Measurements from ENCODE around the gene TRIP4. TPM values are rescaled to one million over a fixed set of nuclear protein-coding genes. Genes with fewer than 3 reads are reported as not detected.

TRIP4 gene
- polyA plus RNA-seq, 1 donor from 2014 or later = 20.8 TPM

DNA sequence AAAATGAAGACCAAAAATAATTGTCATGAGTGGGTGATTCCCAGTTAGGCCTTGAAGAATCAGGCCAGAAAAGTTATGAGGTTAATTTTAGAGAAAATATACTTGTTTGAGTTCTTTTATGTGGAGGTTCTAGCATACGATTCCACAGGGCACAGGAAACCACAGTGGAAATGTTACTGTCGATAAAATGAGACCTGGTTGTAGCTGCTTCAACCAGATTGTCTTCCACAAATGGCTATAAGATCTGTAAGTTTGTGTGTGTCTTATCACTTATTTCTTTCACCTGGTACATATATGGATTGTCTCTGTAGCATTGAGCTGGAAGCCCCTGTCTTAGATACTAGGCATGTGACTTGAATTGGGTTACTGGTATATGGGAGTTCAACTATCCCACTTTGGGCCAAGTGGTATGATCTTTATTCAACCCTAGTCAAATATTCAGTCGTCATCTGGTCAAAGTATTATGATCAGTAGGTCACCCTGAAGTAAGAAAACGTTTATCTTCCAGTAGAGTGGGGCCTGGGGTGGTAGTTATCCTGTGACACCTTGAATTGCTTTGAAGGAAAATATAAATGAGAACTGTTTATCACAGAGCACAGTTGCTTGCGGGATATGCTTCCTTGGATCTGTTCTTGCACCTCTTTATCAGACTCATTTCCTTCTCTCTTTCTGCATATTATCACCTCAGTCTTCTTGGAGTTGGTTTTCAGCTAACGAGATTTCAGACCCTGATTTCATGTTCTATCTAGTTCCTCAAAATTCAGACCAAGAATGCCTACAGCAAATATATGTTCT lies 51.2 kb downstream of the TRIP4 start:
- no peak overlapping the region for H2AFZ ChIP-seq (ENCODE audit: low read depth, low read length)
- no peaks in the 10 kb centered on the region for H3K27me3 ChIP-seq (ENCODE audit: insufficient read depth, low read depth, low read length)
- no peaks in the 10 kb centered on the region for H3K9me2 ChIP-seq (ENCODE audit: insufficient read depth, low read length)
- H3F3A ChIP-seq (ENCODE audit: insufficient read depth, low read length, poor library complexity, severe bottlenecking) = no peaks in the 10 kb centered on the region
- no peak overlapping the region for H3K27ac ChIP-seq (ENCODE audit: low read length)
- H3K79me2 ChIP-seq (replicated peaks; ENCODE audit: insufficient read depth, low read length) = no peaks in the 10 kb centered on the region
- H3K9me3 ChIP-seq (ENCODE audit: low read length) = no peaks in the 10 kb centered on the region
- no peak overlapping the region for H3K4me2 ChIP-seq (ENCODE audit: low read length)
- H3K9ac ChIP-seq (ENCODE audit: low read length) = no peak overlapping the region
- H4K20me1 ChIP-seq (ENCODE audit: insufficient read depth) = no peaks in the 10 kb centered on the region
- no peak for TF ChIP-seq RAD21 (conservative IDR thresholded peaks at IDR 0.05)
- TF ChIP-seq, protein P1, sequence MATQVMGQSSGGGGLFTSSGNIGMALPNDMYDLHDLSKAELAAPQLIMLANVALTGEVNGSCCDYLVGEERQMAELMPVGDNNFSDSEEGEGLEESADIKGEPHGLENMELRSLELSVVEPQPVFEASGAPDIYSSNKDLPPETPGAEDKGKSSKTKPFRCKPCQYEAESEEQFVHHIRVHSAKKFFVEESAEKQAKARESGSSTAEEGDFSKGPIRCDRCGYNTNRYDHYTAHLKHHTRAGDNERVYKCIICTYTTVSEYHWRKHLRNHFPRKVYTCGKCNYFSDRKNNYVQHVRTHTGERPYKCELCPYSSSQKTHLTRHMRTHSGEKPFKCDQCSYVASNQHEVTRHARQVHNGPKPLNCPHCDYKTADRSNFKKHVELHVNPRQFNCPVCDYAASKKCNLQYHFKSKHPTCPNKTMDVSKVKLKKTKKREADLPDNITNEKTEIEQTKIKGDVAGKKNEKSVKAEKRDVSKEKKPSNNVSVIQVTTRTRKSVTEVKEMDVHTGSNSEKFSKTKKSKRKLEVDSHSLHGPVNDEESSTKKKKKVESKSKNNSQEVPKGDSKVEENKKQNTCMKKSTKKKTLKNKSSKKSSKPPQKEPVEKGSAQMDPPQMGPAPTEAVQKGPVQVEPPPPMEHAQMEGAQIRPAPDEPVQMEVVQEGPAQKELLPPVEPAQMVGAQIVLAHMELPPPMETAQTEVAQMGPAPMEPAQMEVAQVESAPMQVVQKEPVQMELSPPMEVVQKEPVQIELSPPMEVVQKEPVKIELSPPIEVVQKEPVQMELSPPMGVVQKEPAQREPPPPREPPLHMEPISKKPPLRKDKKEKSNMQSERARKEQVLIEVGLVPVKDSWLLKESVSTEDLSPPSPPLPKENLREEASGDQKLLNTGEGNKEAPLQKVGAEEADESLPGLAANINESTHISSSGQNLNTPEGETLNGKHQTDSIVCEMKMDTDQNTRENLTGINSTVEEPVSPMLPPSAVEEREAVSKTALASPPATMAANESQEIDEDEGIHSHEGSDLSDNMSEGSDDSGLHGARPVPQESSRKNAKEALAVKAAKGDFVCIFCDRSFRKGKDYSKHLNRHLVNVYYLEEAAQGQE (IDR thresholded peaks at IDR 0.05; ENCODE audit: borderline replicate concordance) = no peak
- TF ChIP-seq EZH2 (IDR thresholded peaks at IDR 0.05; ENCODE audit: borderline replicate concordance, insufficient read depth, low read length, poor library complexity, severe bottlenecking) = no peak
- TF ChIP-seq TAF1 (IDR thresholded peaks at IDR 0.05; ENCODE audit: low read depth) = no peak
- TF ChIP-seq EP300 (conservative IDR thresholded peaks at IDR 0.05; ENCODE audit: poor library complexity, severe bottlenecking) = no peak
- TF ChIP-seq SMC3 (conservative IDR thresholded peaks at IDR 0.05; ENCODE audit: poor library complexity) = no peak
- no peak for TF ChIP-seq POLR2AphosphoS5 (IDR thresholded peaks at IDR 0.05)
- TF ChIP-seq MXI1 (conservative IDR thresholded peaks at IDR 0.05; ENCODE audit: poor library complexity, severe bottlenecking) = no peak
- TF ChIP-seq, protein P2, sequence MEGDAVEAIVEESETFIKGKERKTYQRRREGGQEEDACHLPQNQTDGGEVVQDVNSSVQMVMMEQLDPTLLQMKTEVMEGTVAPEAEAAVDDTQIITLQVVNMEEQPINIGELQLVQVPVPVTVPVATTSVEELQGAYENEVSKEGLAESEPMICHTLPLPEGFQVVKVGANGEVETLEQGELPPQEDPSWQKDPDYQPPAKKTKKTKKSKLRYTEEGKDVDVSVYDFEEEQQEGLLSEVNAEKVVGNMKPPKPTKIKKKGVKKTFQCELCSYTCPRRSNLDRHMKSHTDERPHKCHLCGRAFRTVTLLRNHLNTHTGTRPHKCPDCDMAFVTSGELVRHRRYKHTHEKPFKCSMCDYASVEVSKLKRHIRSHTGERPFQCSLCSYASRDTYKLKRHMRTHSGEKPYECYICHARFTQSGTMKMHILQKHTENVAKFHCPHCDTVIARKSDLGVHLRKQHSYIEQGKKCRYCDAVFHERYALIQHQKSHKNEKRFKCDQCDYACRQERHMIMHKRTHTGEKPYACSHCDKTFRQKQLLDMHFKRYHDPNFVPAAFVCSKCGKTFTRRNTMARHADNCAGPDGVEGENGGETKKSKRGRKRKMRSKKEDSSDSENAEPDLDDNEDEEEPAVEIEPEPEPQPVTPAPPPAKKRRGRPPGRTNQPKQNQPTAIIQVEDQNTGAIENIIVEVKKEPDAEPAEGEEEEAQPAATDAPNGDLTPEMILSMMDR (IDR thresholded peaks at IDR 0.05; ENCODE audit: poor library complexity, severe bottlenecking) = no peak
- no peak overlapping the region for H3K4me3 ChIP-seq (ENCODE audit: low read length)
- H3K36me3 ChIP-seq (ENCODE audit: insufficient read depth, low read length) = no peaks in the 10 kb centered on the region

DNA sequence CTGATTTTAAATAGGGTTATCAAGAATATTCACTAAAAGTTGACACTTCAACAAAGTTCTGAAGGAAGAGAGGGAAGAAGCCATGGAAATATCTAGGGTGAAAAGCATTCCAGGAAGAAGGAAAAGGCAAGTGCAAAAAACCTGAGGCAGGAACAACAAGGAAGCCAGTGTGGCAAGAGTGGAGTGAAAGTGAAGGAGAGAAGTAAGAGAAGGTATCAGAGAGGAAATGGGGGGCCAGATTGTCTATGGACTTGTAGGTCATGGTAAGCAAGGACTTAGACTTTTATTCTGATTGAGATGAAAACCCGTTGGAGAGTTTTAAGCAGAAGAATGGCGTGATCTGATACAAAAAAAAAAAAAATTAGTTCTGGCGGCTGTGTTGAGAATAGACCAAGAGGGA lies 54.2 kb downstream of the TRIP4 start:
- Histone ChIP-seq H3K9me2 (ENCODE audit: insufficient read depth, low read length) (no peaks in the 10 kb centered on the region), H3K79me2 (replicated peaks; ENCODE audit: insufficient read depth, low read length) (no peaks in the 10 kb centered on the region), H3K4me3 (ENCODE audit: low read length) (no peak overlapping the region), H3K9ac (ENCODE audit: low read length) (no peak overlapping the region), H3K4me2 (ENCODE audit: low read length) (no peak overlapping the region), H2AFZ (ENCODE audit: low read depth, low read length) (no peak overlapping the region), H3K9me3 (ENCODE audit: low read length) (no peaks in the 10 kb centered on the region), H4K20me1 (ENCODE audit: insufficient read depth) (no peaks in the 10 kb centered on the region), H3F3A (ENCODE audit: insufficient read depth, low read length, poor library complexity, severe bottlenecking) (no peaks in the 10 kb centered on the region), H3K27me3 (ENCODE audit: insufficient read depth, low read depth, low read length) (no peaks in the 10 kb centered on the region), H3K27ac (ENCODE audit: low read length) (no peak overlapping the region), H3K36me3 (ENCODE audit: insufficient read depth, low read length) (no peaks in the 10 kb centered on the region)
- TF ChIP-seq SMC3 (conservative IDR thresholded peaks at IDR 0.05; ENCODE audit: poor library complexity) (no peak), MXI1 (conservative IDR thresholded peaks at IDR 0.05; ENCODE audit: poor library complexity, severe bottlenecking) (no peak), POLR2AphosphoS5 (IDR thresholded peaks at IDR 0.05) (no peak)
